Activated CD8-positive, alpha-beta T cell treated with anti-CD3 and anti-CD28 coated beads for 36 hours (primary cell): ENCODE data around the gene OR52N4. TPM values are rescaled to one million over a fixed set of nuclear protein-coding genes. Genes with fewer than 3 reads are reported as not detected.
"Not testable (repeated sequence)": the region's sequence is repeated elsewhere in the genome, so short reads cannot be mapped to it uniquely, and the experiment has no call there.

Source experiments
- ATAC-seq: fragments of 200-7000 bp; cut with Tn5 transposase; one replicate; pipeline ENCODE4 v1.10.0; 2021; ENCODE audit warnings: mild to moderate bottlenecking, moderate library complexity
- CTCF ChIA-PET: fragments of 350-600 bp; sonication (Branson Sonifier 250); formaldehyde crosslinking; loops from one replicate; lab custom pipeline; 2021; ENCODE audit warnings: antibody characterized with exemption; lab: Charles Lee
- POLR2A ChIA-PET: fragments of 350-600 bp; sonication (Branson Sonifier 250); formaldehyde crosslinking; loops from one replicate; lab custom pipeline; 2021; ENCODE audit warnings: antibody characterized with exemption; lab: Charles Lee
- DNase-seq: peaks from one replicate; pipeline ENCODE4 v3.0.0-alpha.2; 2020
- H3K27ac Mint-ChIP-seq: one replicate; pipeline ENCODE4 v1.8.0; 2021; ENCODE audit warnings: mild to moderate bottlenecking, mixed read lengths
- H3K27me3 Mint-ChIP-seq: one replicate; pipeline ENCODE4 v1.8.0; 2021; ENCODE audit warnings: mixed read lengths
- H3K36me3 Mint-ChIP-seq: one replicate; pipeline ENCODE4 v1.8.0; 2021; ENCODE audit warnings: low read depth, mixed read lengths
- H3K4me1 Mint-ChIP-seq: one replicate; pipeline ENCODE4 v1.8.0; 2021; ENCODE audit warnings: low read depth, mixed read lengths
- H3K4me3 Mint-ChIP-seq: one replicate; pipeline ENCODE4 v1.8.0; 2021; ENCODE audit warnings: mild to moderate bottlenecking, moderate library complexity, mixed read lengths
- H3K9me3 Mint-ChIP-seq: one replicate; pipeline ENCODE4 v1.8.0; 2021; ENCODE audit warnings: mixed read lengths
- CTCF ChIP-seq: fragments of 200-600 bp; IDR thresholded peaks from one replicate; pipeline ENCODE4 v1.8.0; 2022; ENCODE audit warnings: antibody characterized with exemption, mild to moderate bottlenecking
- intact Hi-C: fragments of 100-400 bp; cut with micrococcal nuclease; formaldehyde crosslinking; loops from one replicate; pipeline ENCODE4 v1.10.0; 2022
- total RNA-seq, 2 experiments: library from RNA; stranded (reverse); gene quantifications; one replicate each; pipeline ENCODE4 v1.2.3, GENCODE V29; 2021

OR52N4 gene
- 1 to 10 TPM in 1 of 2 experiments, under 1 TPM in 1; 0.47 to 1.1 TPM for total RNA-seq

DNA sequence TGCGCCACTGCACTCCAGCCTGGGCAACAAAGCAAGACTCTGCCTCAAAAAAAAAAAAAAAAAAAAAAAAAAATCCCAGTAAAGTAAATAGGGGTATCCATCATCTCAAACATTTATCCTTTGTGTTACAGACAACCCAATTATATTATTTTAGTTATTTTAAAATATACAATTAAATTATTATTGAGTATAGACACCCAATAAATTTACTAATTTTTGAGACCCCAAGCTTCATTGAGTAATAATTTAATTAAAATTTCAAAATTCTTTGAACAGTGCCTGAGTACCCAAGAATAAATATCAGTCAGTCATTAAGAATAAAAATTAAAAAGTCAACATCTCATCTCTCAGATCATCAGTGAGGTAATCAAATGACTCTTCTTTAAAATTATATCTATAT lies at the start of gene OR52N4:
Gene OR52N4, plus strand, starts transcription at position 301 of the 400 bp plus-strand sequence. CDS start 498 bp downstream, outside the sequence.
- Mint-ChIP-seq H3K4me1 (no peaks in the 10 kb centered on the region), H3K27me3 (no peaks in the 10 kb centered on the region), H3K4me3 (no peak within 1 kb of the TSS), H3K36me3 (no peaks in the 10 kb centered on the region), H3K27ac (no peak within 1 kb of the TSS), H3K9me3 (no peaks in the 10 kb centered on the region)
- intact Hi-C loops, result no loop called here
- ChIA-PET POLR2A (no interaction called here), CTCF (no interaction called here)
- ATAC-seq (no peak), DNase-seq (no peak)
- TF ChIP-seq CTCF, result no peak

GRCh38 chr11:5705688-5706087 lies 48.4 kb upstream of the OR52N4 start:
- no peaks in the 10 kb centered on the region for H3K9me3 Mint-ChIP-seq
- H3K4me1 Mint-ChIP-seq, result peaks cover 41% of the 10 kb centered on the region
- peak; percentile 63 for ATAC-seq
- POLR2A ChIA-PET, result interaction anchor here (1.0 to 1.8 kb wide), 2 partner anchors 15 to 21 kb away, joined by 4 to 5 read pairs; no protein-coding TSS in a partner anchor
- CTCF ChIA-PET, result interaction anchor here (1.1 to 1.3 kb wide), 2 partner anchors 17 to 21 kb away, joined by 6 read pairs; partner anchors contain the start of genes TRIM22 and TRIM5
- H3K36me3 Mint-ChIP-seq, result peaks cover 65% of the 10 kb centered on the region
- H3K27ac Mint-ChIP-seq, result no peak overlapping the region
- intact Hi-C loops, result no loop called here
- DNase-seq, result no peak
- H3K27me3 Mint-ChIP-seq, result no peaks in the 10 kb centered on the region
- no peak overlapping the region for H3K4me3 Mint-ChIP-seq
- TF ChIP-seq CTCF, result no peak

DNA sequence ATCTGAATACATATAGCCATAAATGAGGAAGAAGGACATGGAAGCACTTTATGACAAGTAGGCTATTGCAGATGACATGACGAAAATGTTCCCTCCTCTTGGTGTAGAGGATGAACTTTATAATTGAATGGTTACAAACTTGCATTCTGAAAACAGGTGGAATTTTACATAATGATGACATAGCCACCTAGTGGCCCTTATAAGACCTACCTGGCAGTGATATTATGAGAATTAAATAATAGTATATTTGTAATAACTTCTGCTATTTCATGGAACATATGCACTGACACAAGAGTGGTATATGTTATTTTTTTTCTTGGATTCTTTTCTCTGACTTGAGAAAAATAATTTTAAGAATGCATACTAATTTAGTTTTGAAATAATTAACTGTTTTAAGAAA lies 41.5 kb upstream of the OR52N4 start:
- Mint-ChIP-seq H3K4me1 (peaks cover 4% of the 10 kb centered on the region), H3K9me3 (peaks cover 3% of the 10 kb centered on the region), H3K4me3 (no peak overlapping the region), H3K36me3 (peaks cover 18% of the 10 kb centered on the region), H3K27ac (peak overlapping the region; percentile 61), H3K27me3 (no peaks in the 10 kb centered on the region)
- POLR2A ChIA-PET, result no interaction called here
- ATAC-seq, result no peak
- peak; percentile 54 for TF ChIP-seq CTCF
- intact Hi-C loops, result no loop called here
- CTCF ChIA-PET, result interaction anchor here (1.1 to 1.6 kb wide), 4 partner anchors 8 to 178 kb away, joined by 3 to 4 read pairs (median 4); no protein-coding TSS in a partner anchor
- DNase-seq, result no peak

DNA sequence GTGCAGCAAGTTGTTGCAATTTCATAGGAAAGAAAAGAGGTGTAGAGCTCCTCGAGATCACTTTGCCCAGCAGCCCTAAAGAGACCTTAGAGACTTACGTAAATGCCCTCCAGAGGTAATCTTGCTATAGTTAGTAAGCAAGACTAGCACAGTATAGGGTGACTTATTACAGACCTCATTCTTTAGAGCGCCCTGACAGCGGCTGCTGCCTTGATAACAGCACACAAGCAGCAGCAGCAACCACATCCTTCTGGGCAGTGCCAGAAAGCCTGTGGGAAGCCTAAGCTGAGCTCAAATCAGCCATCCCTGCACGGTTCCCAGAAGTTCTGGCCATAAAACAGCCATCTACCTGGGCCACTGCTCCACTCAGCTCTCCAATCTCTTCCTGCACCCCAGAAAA lies 40.3 kb upstream of the OR52N4 start:
- no peak for DNase-seq
- peaks cover 11% of the 10 kb centered on the region for H3K36me3 Mint-ChIP-seq
- H3K4me3 Mint-ChIP-seq, result no peak overlapping the region
- H3K27ac Mint-ChIP-seq, result no peak overlapping the region
- intact Hi-C loops, result no loop called here
- TF ChIP-seq CTCF, result no peak
- peaks cover 3% of the 10 kb centered on the region for H3K9me3 Mint-ChIP-seq
- CTCF ChIA-PET, result interaction anchor here (0.8 to 1.6 kb wide), 7 partner anchors 13 to 177 kb away, joined by 3 to 6 read pairs (median 4); partner anchors contain the start of genes TRIM22 and TRIM5
- POLR2A ChIA-PET, result no interaction called here
- H3K27me3 Mint-ChIP-seq, result no peaks in the 10 kb centered on the region
- no peak for ATAC-seq
- peaks cover 4% of the 10 kb centered on the region for H3K4me1 Mint-ChIP-seq

DNA sequence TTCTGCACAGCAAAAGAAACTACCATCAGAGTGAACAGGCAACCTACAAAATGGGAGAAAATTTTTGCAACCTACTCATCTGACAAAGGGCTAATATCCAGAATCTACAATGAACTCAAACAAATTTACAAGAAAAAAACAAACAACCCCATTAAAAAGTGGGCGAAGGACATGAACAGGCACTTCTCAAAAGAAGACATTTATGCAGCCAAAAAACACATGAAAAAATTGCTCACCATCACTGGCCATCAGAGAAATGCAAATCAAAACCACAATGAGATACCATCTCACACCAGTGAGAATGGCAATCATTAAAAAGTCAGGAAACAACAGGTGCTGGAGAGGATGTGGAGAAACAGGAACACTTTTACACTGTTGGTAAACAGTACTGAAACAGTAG lies 37.5 kb upstream of the OR52N4 start:
- H3K27ac Mint-ChIP-seq, H3K36me3 Mint-ChIP-seq, H3K4me1 Mint-ChIP-seq, ATAC-seq, POLR2A ChIA-PET, H3K27me3 Mint-ChIP-seq, CTCF ChIA-PET, H3K4me3 Mint-ChIP-seq, H3K9me3 Mint-ChIP-seq, DNase-seq, intact Hi-C loops: not testable (repeated sequence)
